K562 (cell line): Measurements from ENCODE around the gene B4GALNT2. TPM values are rescaled to one million over a fixed set of nuclear protein-coding genes. Genes with fewer than 3 reads are reported as not detected.
A peak's percentile ranks its signal among the peaks of the same experiment; 100 is the strongest.
"Not testable (repeated sequence)": the region's sequence is repeated elsewhere in the genome, so short reads cannot be mapped to it uniquely, and the experiment has no call there.

Experiments
- ATAC-seq: fragments of 200-7000 bp; cut with Tn5 transposase; 3 replicates; pipeline ENCODE4 v1.9.1; 2020; ENCODE audit warnings: moderate library complexity
- BruUV-seq: library from RNA; stranded (reverse); fragments of 400-500 nt; replicated peaks from 2 replicates; lab custom pipeline; 2021; lab: Mats Ljungman, UMichigan
- CTCF ChIA-PET: fragments of 300-600 bp; formaldehyde crosslinking; extraction: SDS; loops from one replicate; lab custom pipeline; 2021; ENCODE audit warnings: low intra/inter-chr PET ratio; lab: Yijun Ruan, JAX
- POLR2A ChIA-PET: fragments of 300-600, 350-650 bp; sonication (Branson Sonifier 250); formaldehyde crosslinking; extraction: SDS; loops from one replicate; lab custom pipeline; 2021; ENCODE audit warnings: antibody characterized with exemption, inconsistent platforms; lab: Yijun Ruan, JAX
- DNase-seq, 4 experiments: peaks; one replicate each; pipeline versions ENCODE4 v3.0.0 to v3.0.0-alpha.2; 2011 to 2018; ENCODE audit warnings: low spot score in 3 of 4, mixed read lengths in 3 of 4; ENCODE audit errors: extremely low read depth in 1 of 4
- FAIRE-seq: peaks from 2 replicates; lab custom pipeline; 2011; peaks lifted over from hg19 to GRCh38; lab: Jason Lieb, UNC
- H2AFZ ChIP-seq: 2 replicates; pipeline ENCODE4 v1.6.0; 2011; ENCODE audit warnings: low read depth, low read length, control low read depth, inconsistent platforms
- H3K27ac ChIP-seq: fragments of 200-600 bp; 3 replicates; pipeline ENCODE4 v1.8.0; 2011; ENCODE audit warnings: low read depth, mild to moderate bottlenecking, control low read depth, inconsistent platforms, low read length, moderate library complexity, mixed read lengths; ENCODE audit errors: extremely low read depth
- H3K27me3 ChIP-seq, 2 experiments: fragments of 300-600 bp in 1 of 2; 2 replicates in 1 of 2; 3 replicates in 1 of 2; pipeline versions ENCODE4 v1.6.0 to v1.8.0; 2011; ENCODE audit warnings: inconsistent platforms in 2 of 2, low read length in 2 of 2, mild to moderate bottlenecking in 1 of 2, mixed read lengths in 1 of 2, moderate library complexity in 1 of 2; ENCODE audit not compliant: control insufficient read depth in 2 of 2, insufficient read depth in 2 of 2
- H3K36me3 ChIP-seq: fragments of 300-600 bp; 3 replicates; pipeline ENCODE4 v1.8.0; 2011; ENCODE audit warnings: mild to moderate bottlenecking, low read length, inconsistent platforms; ENCODE audit not compliant: control insufficient read depth, insufficient read depth
- H3K4me1 ChIP-seq, 2 experiments: fragments of 200-600 bp in 1 of 2; replicated peaks in 1 of 2; 2 replicates in 1 of 2; 3 replicates in 1 of 2; pipeline versions ENCODE4 v1.5.1 to v1.8.0; 2011; ENCODE audit warnings: inconsistent platforms in 2 of 2, low read length in 2 of 2, mild to moderate bottlenecking in 1 of 2, mixed read lengths in 1 of 2, moderate library complexity in 1 of 2; ENCODE audit not compliant: control insufficient read depth in 2 of 2, insufficient read depth in 2 of 2
- H3K4me2 ChIP-seq: 2 replicates; pipeline ENCODE4 v1.6.1; 2011; ENCODE audit warnings: low read length, control low read depth, inconsistent platforms, mixed read lengths; ENCODE audit not compliant: insufficient read depth
- H3K4me3 ChIP-seq: fragments of 200-600 bp; sonication (generic), shearing (Covaris generic); 2 replicates; pipeline ENCODE4 v1.5.1; 2016; ENCODE audit warnings: control low read depth, inconsistent platforms
- H3K79me2 ChIP-seq: fragments of 200-600 bp; 3 replicates; pipeline ENCODE4 v1.8.0; 2011; ENCODE audit warnings: low read length, inconsistent platforms; ENCODE audit not compliant: control insufficient read depth, insufficient read depth
- H3K9ac ChIP-seq, 2 experiments: 2 replicates each; pipeline versions ENCODE4 v1.6.0 to v1.6.1; 2011; ENCODE audit warnings: low read depth in 2 of 2, low read length in 2 of 2, control low read depth in 1 of 2, inconsistent platforms in 1 of 2, mild to moderate bottlenecking in 1 of 2, mixed read lengths in 1 of 2; ENCODE audit not compliant: insufficient read depth in 1 of 2
- H3K9me1 ChIP-seq: one replicate; pipeline ENCODE4 v1.6.0; 2011; ENCODE audit warnings: inconsistent platforms, mild to moderate bottlenecking, low read length, moderate library complexity; ENCODE audit not compliant: control insufficient read depth, insufficient read depth
- H3K9me3 ChIP-seq: replicated peaks from 2 replicates; pipeline ENCODE4 v1.5.1; 2011; ENCODE audit warnings: low read depth, low read length, inconsistent platforms; ENCODE audit not compliant: control insufficient read depth, insufficient read depth
- H4K20me1 ChIP-seq: replicated peaks from 2 replicates; pipeline ENCODE4 v1.6.1; 2011; ENCODE audit warnings: low read length, inconsistent platforms, mixed read lengths; ENCODE audit not compliant: control insufficient read depth, insufficient read depth
- CBX3 ChIP-seq, 2 experiments: IDR thresholded peaks; 1 replicate in 1 of 2; 2 replicates in 1 of 2; pipeline ENCODE4 v1.6.1; 2012; ENCODE audit warnings: inconsistent platforms in 2 of 2, low read length in 2 of 2, borderline replicate concordance in 1 of 2, control low read depth in 1 of 2
- CBX5 ChIP-seq: IDR thresholded peaks from 2 replicates; pipeline ENCODE4 v1.6.1; 2014; ENCODE audit warnings: low read depth, borderline replicate concordance
- TRIM28 ChIP-seq: fragments of 450-650 bp; IDR thresholded peaks from 2 replicates; pipeline ENCODE4 v1.6.1; 2017
- ZFP36 ChIP-seq: fragments of 150-350 bp; IDR thresholded peaks from 2 replicates; pipeline ENCODE4 v1.6.1; 2018; ENCODE audit warnings: low read length, low read depth; ENCODE audit not compliant: partially characterized antibody
- ZNF280A ChIP-seq: fragments of 450-650 bp; IDR thresholded peaks from 2 replicates; pipeline ENCODE4 v1.6.1; 2018; ENCODE audit warnings: mild to moderate bottlenecking, low read depth; ENCODE audit not compliant: partially characterized antibody
- WGBS: fragments of 100-300 bp; shearing (Covaris generic); methylation state at CpG from one replicate; pipeline ENCODE4 v1.1.6; 2016; ENCODE audit warnings: low coverage, mixed read lengths; ENCODE audit not compliant: insufficient coverage; ENCODE audit errors: missing lambda C conversion rate; 5-methylcytosine and 5-hydroxymethylcytosine counted together
- in situ Hi-C: fragments of 300-500 bp; cut with MboI; formaldehyde crosslinking; loops from 4 replicates; pipeline ENCODE4 v1.15.0; 2018; ENCODE audit warnings: inconsistent platforms, mixed read lengths
- intact Hi-C: fragments of 100-400 bp; cut with micrococcal nuclease; formaldehyde crosslinking; loops from 2 replicates; pipeline ENCODE4 v1.14.2; 2022
- polyA plus RNA-seq, 8 experiments: library from polyadenylated mRNA; depleted of rRNA in 4 of 8; stranded (reverse) in 5 of 8; unstranded in 3 of 8; fragments of >200 nt; fragmentation: Nextera tagmentation in 2 of 8; fragmentation: Illumina TruSeq in 1 of 8; extraction: Ambion mirVana in 2 of 8; extraction: Trizol in 1 of 8; gene quantifications; 2 replicates each; pipeline versions ENCODE4 v1.2.1 to v1.2.3, GENCODE V29; 2011 to 2014; ENCODE audit warnings: inconsistent platforms in 1 of 8, missing spikeins in 1 of 8
- total RNA-seq, 7 experiments: library from RNA; depleted of rRNA in 6 of 7; stranded (reverse); fragments of >200 nt in 6 of 7; fragmentation: Illumina TruSeq in 2 of 7; extraction: Trizol in 2 of 7; gene quantifications; 2 replicates each; pipeline versions ENCODE4 v1.2.1 to v1.2.3, GENCODE V29; 2011 to 2021; ENCODE audit warnings: low replicate concordance in 1 of 7

Gene B4GALNT2
- total and polyA plus RNA-seq, 9 of the 15 experiments (the other 6 are each of a cell fraction or from before 2014, with no cell fraction given): not detected

GRCh38 chr17:49184522-49184921, 52.0 kb downstream of the B4GALNT2 start:
- CTCF ChIA-PET, H2AFZ ChIP-seq, FAIRE-seq, H4K20me1 ChIP-seq, H3K9me3 ChIP-seq, in situ Hi-C loops, H3K79me2 ChIP-seq, ATAC-seq, H3K4me2 ChIP-seq, BruUV-seq, H3K36me3 ChIP-seq, H3K9me1 ChIP-seq, H3K9ac ChIP-seq, DNase-seq, POLR2A ChIA-PET, H3K27ac ChIP-seq, H3K27me3 ChIP-seq, H3K4me1 ChIP-seq, H3K4me3 ChIP-seq: not testable (repeated sequence)
- intact Hi-C loops: loop anchor here (5.0 kb wide), 2 partner anchors 108 to 213 kb away; no protein-coding TSS in a partner anchor

- CTCF ChIA-PET, H3K4me1 ChIP-seq, intact Hi-C loops, in situ Hi-C loops, H3K9ac ChIP-seq, DNase-seq, ATAC-seq, BruUV-seq, H2AFZ ChIP-seq, H3K27me3 ChIP-seq, H3K4me2 ChIP-seq, H3K36me3 ChIP-seq, H3K79me2 ChIP-seq, H4K20me1 ChIP-seq, FAIRE-seq, H3K4me3 ChIP-seq, POLR2A ChIA-PET, H3K27ac ChIP-seq, H3K9me1 ChIP-seq, H3K9me3 ChIP-seq: not testable (repeated sequence)
- TF ChIP-seq TRIM28: peak; percentile 84; the same call in 1 of the 2 replicates
- TF ChIP-seq ZNF280A: peak; percentile 77
- 0 out of 2 replicates have a peak, but pooled peaks have one; percentile 68 for TF ChIP-seq CBX5
- peak in 1 of 2 experiments; percentile 46; a peak in 1 of 3 replicates for TF ChIP-seq CBX3 (IDR thresholded peaks at IDR 0.05; ENCODE audit: borderline replicate concordance in 1 of 2, low read length in 2 of 2)
- TF ChIP-seq ZFP36: peak; percentile 30
- 8% methylated on average over 1 of the region's 1 CpG for WGBS
Measured at GRCh38 chr17:49185381-49185780, 52.8 kb downstream of the B4GALNT2 start.
